Stimulated activated CD8-positive, alpha-beta memory T cell treated with anti-CD3 and anti-CD28 coated beads, Interleukin-4, amount 100 ng/mL, for 24 hours (primary cell): ENCODE results near the gene PHETA1.

Experiments used
- DNase-seq: peaks from one replicate; pipeline ENCODE4 v3.0.0-alpha.2; 2020; ENCODE audit warnings: low read depth

Gene PHETA1

GRCh38 chr12:111369496-111370220, 763 bp upstream of the PHETA1 start:
- no peak for DNase-seq

- DNase-seq, result no peak
Measured at GRCh38 chr12:111368291-111368787, 556 bp downstream of the PHETA1 start.

- no peak for DNase-seq
Measured at GRCh38 chr12:111367661-111368221, 1.2 kb downstream of the PHETA1 start.

- no peak for DNase-seq
Measured at GRCh38 chr12:111366583-111366982, 2.3 kb downstream of the PHETA1 start.

- no peak for DNase-seq
Measured at GRCh38 chr12:111366075-111366474, 2.8 kb downstream of the PHETA1 start.

GRCh38 chr12:111363578-111363977, 5.3 kb downstream of the PHETA1 start:
- no peak for DNase-seq

- DNase-seq, result no peak
Measured at GRCh38 chr12:111362687-111363475, 6.0 kb downstream of the PHETA1 start.

GRCh38 chr12:111361717-111362576, 6.9 kb downstream of the PHETA1 start:
- DNase-seq, result no peak

- DNase-seq, result no peak
Measured at GRCh38 chr12:111361073-111361716, 7.7 kb downstream of the PHETA1 start.

- DNase-seq, result no peak
Measured at GRCh38 chr12:111360325-111360930, 8.5 kb downstream of the PHETA1 start.

GRCh38 chr12:111359914-111360276, 9.0 kb downstream of the PHETA1 start:
- DNase-seq, result no peak

GRCh38 chr12:111359231-111359913, 9.5 kb downstream of the PHETA1 start:
- peak; percentile 24 for DNase-seq

GRCh38 chr12:111355201-111355925, 13.5 kb downstream of the PHETA1 start:
- DNase-seq, result no peak

- DNase-seq, result no peak
Measured at GRCh38 chr12:111354511-111354910, 14.4 kb downstream of the PHETA1 start.

GRCh38 chr12:111353603-111354295, 15.1 kb downstream of the PHETA1 start:
- no peak for DNase-seq

- DNase-seq, result no peak
Measured at GRCh38 chr12:111353026-111353425, 15.9 kb downstream of the PHETA1 start.

GRCh38 chr12:111352296-111352993, 16.4 kb downstream of the PHETA1 start:
- DNase-seq, result no peak

- DNase-seq, result no peak
Measured at GRCh38 chr12:111351026-111351425, 17.9 kb downstream of the PHETA1 start.
